IPS-NIHi11 (cell line): ENCODE results near the gene FLNA.

Experiments
- DNase-seq: peaks from one replicate; pipeline ENCODE4 v3.0.0; 2012; ENCODE audit warnings: mixed read lengths, low spot score

Gene FLNA

DNA sequence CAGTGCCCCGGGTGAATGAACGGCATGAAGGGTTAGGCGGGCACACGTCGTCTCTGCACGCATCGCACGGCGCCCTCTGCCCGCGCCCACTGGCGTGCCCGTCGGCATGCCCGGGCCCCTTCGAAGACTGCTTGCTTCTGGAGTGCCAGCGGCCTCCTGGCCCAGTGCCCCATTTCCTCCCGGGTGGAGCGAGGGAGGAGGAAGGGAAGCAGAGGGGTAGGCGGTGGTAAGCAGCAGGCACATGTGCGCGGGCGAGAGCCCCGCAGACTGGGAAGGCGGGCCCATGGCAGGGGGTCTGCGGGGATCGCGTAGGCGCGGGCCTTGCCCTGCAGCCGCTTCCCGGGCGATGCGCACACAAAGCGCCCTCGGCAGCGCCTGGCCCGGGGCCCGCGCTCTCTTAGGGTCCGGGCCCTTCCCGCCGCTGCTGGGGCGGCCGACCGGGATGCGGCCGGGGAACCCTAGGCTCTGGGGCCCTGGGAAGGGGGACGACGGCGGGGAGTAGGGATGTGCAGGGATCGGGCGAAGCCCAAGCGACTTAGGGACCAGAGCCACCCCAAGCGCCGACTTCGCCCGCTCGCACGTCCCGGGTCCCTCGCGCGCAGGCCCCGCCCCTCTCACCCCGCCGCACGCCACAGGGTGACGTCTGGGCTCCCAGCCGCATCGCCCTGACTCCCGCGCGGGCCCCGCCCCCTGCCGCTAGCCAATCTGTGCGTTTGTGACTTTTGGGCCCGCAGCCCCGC, 3.8 kb upstream of the FLNA start:
- DNase-seq, result no peak

DNA sequence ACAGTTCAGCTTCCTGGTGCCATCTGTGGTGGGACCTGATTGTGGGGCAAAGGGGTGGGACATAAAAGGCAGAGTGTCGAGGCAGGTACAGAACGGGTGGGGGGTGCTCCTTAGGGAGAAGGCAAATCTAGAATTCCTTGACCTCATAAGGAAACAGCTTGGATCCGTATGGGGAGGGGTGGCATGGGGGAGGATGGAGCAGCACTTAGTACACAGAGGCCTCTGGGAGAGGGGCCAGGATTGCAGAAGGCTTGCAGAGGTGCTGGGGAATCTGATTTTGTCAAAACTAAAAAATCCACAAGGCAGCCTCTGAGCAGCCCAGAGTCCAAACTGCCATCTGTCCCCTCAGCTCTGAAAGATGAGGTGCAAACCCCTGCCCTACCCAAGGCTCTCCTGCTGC, 2.3 kb upstream of the FLNA start:
- no peak for DNase-seq

DNA sequence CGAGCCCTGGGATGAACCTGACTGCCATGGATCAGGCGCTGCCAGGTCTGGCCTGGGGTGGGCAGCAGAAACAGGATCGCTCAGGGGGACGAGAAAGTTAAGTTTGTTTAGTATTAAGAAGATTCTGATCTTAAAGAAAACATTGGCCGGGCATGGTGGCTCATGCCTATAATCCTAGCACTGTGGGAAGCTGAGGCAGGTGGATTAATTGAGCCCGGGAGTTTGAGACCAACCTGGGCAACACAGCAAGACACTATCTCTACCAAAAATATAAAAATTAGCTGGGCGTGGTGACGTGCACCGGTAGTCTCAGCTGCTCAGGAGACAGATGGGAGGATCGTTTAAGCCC, 696 bp upstream of the FLNA start:
- DNase-seq, result no peak

DNA sequence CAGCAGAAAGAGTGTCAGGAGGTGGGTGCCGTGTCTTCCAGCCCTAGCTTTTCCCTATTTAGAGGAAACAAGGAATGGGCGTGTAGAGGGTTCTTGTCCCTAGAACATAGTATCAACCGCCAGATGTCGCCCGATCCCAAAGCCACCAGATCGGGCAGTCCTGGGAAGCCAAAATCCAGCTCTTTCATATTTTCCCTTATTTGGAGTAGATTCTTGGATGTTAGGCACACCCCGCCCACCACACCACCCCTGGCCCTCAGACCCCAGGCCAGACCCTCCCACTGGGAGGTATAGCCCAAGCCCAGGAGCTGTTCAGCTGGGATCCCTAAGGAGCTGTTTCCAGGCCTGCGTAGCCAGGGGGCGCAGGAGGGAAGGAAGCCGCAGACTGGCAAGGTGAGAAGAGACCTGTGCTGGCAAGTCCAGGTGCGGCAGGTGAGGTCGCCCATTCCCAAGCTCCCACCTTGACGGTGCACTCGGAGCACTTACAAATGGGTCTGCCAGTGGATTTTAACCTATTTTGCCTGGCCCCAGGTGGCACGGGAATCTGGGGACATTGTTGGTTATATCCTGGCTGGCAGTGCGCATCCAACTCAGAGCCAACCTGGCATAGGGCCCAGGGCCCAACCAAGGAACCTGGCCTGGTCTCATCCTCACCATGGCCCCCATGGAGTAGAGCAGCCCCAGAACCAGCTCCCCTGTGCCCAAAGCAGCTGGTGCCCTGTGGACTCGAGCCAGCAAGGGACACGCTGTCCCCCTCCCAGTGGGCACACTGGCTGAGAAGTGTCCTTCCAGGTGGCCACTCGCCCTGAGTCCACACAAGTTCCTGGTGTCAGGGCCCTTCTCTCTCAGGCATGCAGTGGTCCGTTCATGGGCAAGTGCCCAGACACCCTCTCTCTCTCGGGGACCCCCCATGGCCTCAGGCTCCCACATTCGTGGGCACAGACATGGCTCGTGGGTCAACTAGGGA, 811 bp downstream of the FLNA start:
- DNase-seq, result no peak

DNA sequence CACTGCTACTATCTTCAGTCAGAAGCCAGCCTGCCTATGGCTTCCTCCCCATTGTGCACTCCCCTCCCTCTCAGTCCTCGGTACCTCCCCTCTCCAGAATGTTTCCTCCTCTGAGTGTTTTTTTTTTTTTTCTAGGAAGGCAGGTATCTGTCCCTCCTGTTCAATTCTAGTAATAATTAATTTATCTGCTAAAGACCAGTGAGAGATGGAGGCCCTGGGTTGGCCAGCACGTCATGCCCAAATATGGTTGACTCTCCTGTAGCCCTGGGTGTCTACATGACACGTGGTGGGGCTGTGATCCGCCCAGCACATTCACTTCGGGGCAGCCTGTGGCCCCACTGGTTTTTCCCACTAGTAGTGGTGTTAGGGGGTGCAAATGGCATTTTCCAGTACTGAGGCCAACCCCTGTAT, 1.8 kb downstream of the FLNA start:
- DNase-seq, result no peak

- DNase-seq, result no peak
These were observed 2.6 kb downstream of the FLNA start for GRCh38 chrX:154371789-154372300.

DNA sequence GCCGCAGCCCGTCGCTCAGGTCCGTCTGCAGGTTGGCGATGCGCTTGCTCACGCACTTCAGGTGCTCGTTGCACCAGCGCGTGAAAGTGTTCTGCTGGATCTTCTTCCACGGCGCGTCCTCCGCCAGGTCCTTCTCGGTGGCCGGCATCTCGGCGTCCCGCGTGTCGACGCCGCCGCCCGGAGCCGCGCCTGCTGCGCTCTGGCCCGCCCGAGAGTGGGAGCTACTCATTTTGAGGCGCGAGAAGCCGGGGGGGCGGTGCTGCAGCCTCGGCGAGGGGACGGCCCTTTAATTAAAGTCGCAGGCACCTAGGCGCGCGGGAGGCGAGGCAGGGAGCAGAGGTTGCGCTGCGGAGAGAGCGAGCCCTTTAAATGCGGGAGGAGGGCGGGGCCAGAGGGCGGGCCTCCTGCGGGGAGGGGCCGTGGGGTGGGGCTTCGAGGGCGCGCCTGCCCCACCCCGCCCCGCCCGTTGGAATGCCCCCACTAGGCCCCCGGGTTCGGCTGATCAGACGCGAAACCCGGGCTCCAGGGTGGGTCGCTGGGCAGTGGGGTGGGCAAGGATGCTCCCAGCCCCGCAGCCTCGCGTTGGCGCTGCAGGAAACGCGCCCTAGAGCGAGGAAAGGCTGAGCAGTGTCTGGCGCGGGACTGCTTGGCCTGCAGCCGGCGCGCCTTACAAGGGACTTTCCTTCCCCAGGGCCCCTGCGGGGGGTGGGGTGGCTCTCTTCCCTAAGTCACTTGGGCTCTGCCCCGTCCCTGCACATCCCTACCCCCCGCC, 3.2 kb downstream of the FLNA start:
- peak; percentile 67 for DNase-seq

DNA sequence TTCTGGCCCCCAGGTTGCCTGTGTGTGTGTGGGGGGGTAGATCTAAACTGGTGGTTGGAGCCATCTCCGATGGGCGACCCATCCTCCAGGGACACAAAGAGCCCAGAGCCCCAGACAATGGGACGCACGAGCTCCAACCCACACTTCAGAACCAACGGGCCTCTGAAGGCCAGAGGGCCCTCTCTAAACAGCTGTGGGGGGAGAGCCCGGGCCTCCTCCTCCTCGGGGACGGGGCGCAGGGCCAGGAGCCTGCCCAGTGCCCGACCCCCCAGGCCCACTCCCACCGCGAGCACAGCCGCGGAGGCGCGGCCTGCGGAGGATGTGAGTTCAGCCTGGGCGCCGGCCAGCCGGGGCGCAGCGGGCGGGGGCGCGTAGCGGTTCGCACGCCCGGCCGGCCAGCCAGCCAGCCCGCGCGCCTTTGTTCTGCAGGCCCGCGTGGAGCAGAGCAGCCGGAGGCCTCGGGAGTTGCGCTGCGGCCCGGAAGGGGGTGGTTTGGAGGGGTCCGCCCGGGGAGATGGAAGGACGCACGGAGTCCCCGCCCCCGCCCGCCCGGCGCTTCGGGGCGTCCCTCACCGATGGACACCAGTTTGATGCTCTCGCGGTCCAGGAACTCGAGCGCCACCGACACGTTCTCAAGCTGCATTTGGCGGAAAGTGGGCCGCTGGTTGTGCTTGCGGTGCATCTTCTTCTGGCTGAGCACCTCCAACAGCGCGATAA, 4.0 kb downstream of the FLNA start:
- no peak for DNase-seq

DNA sequence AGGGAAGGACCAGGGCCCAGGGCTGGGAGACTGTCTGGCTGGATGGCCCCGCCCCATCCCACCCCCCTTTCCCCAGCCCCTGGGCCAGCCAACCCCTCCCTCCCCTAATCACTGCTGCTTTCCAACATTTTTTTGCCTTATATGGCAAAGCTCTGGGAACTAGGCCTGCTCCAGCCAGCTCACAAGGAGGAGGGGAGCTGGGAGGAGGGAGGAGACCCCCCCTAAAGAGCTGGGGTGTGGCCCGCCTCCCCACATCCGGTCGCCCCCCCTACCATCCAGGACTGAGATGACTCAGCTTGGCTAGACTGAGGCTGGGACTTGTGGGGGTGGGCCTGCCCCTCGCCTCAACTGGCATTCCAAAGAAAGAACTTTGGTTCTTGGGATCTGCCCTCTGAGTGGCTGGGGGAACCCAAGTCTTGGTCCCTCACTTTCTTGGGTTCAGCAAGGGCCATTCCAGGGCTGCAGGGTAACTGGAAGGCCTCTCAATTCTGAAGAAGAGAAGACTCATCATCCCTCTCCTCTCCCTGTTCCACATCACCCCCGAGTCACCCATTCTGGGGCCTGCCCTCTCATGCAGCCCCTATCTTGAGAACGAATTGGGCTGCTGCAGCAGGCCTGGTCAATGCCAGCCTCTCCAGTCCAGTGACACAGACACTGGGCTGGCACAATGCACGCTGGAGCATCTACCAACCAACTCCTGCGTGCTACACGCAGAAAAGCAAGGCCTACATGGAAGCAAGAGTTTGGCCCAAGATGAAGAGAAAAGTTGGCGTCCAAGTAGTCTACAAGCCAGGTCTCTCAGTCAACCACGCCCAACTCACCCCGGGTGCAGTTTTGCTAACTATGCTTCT, 4.8 kb downstream of the FLNA start:
- DNase-seq, result peak; percentile 49

- DNase-seq, result no peak
These were observed 5.6 kb downstream of the FLNA start for GRCh38 chrX:154368630-154369448.

DNA sequence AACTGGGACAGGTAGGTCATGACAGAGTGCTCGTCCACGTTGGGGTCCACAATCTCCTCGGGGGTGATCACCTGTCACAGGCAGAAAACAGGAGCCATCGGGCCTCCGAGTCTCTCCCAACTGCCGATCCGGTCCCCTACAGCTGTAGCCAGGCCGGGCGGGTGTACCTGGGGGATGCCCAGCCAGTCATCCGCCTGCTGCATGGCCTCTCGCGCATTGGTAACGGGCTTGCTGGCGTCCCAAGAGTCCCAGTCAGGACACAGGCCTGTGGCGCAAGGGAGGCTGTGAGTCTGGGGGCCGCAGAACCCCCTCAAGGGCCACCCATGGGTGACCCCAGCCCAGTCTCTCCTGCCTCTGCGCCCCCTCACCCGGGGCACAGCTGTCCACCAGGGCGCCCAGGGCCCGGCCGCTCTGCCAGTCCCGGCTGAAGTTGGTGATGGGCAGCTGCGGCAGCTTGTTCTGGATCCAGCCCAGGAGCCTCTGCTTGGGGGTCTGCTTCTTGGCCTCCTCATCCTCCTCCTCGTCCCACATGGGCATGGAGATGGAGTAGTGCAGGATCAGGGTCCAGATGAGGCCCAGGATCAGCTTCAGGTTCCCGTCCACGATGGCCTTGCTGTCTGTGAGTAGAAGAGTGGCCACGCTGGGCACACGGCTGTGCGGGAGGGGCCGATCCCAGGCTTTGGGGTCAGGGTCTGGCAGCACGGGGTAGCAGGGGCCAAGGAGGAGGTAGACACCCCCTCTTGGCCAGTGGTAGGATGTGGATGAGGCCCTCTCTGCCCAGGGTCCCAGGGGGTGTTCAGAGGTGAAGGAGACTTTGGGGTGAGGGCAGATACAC, 6.7 kb downstream of the FLNA start:
- DNase-seq, result no peak

DNA sequence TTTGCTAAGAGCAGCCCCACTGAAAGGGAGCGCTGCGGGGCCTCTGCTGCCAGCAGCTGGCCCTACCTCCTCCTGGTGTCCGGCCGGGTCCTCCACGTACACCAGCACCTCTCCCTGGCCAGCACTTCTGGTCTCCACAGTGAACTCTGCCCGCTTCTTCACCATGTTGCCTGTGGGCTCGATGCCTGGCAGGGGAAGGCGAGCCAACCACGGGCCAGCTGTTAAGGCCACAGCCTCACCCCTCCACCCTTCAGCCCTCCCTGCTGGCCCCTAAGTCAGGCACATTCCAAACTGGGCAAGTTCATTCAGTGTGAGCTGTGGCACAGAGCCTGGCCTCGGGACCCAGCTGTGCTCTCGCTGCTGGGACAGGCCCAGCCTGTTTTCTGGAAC, 7.8 kb downstream of the FLNA start:
- DNase-seq, result no peak

DNA sequence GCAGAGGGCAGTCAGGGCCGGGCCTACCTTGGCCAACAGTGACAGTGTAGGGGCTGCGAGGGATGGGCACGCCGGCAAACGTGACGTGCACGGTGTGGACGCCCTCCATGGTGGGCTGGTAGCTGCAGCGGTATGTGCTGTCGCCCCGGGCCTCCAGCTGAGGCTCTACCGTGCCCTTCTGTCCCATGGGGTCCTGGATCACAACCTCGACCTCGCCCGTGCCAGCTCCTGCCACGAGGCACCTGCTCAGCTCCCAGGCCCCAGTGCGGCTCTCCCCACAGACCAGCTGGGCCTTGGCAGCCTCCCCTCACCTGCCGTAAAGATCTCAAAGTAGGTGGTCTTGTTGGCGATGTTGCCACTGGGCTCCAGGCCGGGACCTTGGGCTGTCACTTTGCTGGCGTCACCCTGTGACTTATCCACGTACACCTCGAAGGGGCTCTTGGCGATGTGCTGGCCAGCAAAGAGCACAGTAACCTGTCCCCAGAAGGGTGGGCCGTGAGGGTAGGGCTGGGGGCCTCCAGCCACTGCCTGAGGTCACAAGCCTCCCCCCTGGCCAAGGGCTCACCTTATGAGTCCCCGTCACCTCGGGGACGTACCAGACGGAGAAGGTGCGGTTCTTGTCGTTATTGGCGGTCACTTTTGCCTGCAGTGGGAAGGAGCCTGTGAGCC, 8.3 kb downstream of the FLNA start:
- DNase-seq, result no peak

- DNase-seq, result no peak
These were observed 9.3 kb downstream of the FLNA start for GRCh38 chrX:154365052-154365600.

DNA sequence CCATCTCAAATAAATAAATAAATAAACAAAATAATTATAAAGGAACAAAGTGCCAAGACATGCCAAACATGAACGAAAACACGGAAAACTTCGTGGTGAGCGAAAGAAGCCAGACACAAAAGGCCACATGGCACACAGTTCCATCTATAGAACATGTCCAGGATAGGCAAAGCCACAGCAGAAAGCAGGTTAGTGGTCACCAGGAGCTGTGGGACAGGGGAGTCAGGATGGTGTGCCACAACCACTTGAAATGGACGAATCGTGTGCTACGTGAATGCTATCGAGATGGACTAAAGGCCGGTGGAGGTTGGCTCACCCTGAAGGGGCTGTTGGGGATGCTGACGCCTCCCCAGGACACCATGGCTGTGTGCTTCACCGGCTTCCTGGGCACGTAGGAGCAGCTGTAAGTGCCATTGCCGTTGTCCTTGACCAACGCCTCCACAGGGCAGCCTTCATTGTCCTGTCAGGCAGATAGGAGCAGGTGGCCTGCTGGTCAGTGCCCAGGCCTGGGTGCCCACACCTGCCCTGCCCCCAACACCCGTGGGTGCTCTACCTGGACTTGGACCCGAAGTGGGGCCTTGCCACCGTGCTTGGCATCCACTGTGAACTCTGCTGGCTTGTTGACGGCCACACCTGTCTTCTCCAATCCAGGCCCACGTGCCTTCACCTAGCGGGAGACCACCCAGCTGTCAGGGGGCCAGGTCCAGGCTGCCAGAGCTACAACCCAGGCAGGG, 10.6 kb downstream of the FLNA start:
- no peak for DNase-seq

GRCh38 chrX:154362085-154362742, 12.2 kb downstream of the FLNA start:
- DNase-seq, result no peak
